HepG2 (cell line): ENCODE measurements around the gene CRYGA. TPM values are rescaled to one million over a fixed set of nuclear protein-coding genes. Genes with fewer than 3 reads are reported as not detected.

Experiments
- HDAC2 ChIP-seq: sonication (generic); formaldehyde crosslinking; IDR thresholded peaks from 2 replicates; pipeline ENCODE4 v1.4.0; 2020; ENCODE audit warnings: missing genetic modification reagents
- HMGA1 ChIP-seq: sonication (generic); formaldehyde crosslinking; conservative IDR thresholded peaks from 2 replicates; pipeline ENCODE4 v1.4.0; 2020; ENCODE audit warnings: missing genetic modification reagents
- HNF4G ChIP-seq, 2 experiments: sonication (generic) in 1 of 2; formaldehyde crosslinking in 1 of 2; IDR thresholded peaks; 2 replicates each; pipeline versions ENCODE4 v1.4.0 to v1.6.1; 2011 to 2020; ENCODE audit warnings: borderline replicate concordance in 2 of 2, low read depth in 2 of 2, mild to moderate bottlenecking in 2 of 2, low read length in 1 of 2, missing genetic modification reagents in 1 of 2, moderate library complexity in 1 of 2
- MLLT10 ChIP-seq: sonication (generic); formaldehyde crosslinking; IDR thresholded peaks from 2 replicates; pipeline ENCODE4 v1.4.0; 2020; ENCODE audit warnings: missing genetic modification reagents
- NFATC3 ChIP-seq: sonication (generic); formaldehyde crosslinking; IDR thresholded peaks from 2 replicates; pipeline ENCODE4 v1.5.1; 2020; ENCODE audit warnings: mild to moderate bottlenecking, missing genetic modification reagents
- PAF1 ChIP-seq: IDR thresholded peaks from 2 replicates; pipeline ENCODE4 v1.6.1; 2016; ENCODE audit warnings: missing genetic modification reagents, missing compliant biosample characterization
- RBFOX2 ChIP-seq: fragments of 200-400 bp; formaldehyde crosslinking; IDR thresholded peaks from 2 replicates; pipeline ENCODE4 v1.6.1; 2017; ENCODE audit warnings: low read depth, mild to moderate bottlenecking, low read length
- SIN3A ChIP-seq: IDR thresholded peaks from 2 replicates; pipeline ENCODE4 v1.6.1; 2011; ENCODE audit warnings: low read depth, mild to moderate bottlenecking, control low read depth, low read length, borderline replicate concordance
- SIX1 ChIP-seq: sonication (generic); formaldehyde crosslinking; IDR thresholded peaks from 2 replicates; pipeline ENCODE4 v1.4.0; 2020; ENCODE audit warnings: missing genetic modification reagents, borderline replicate concordance
- TERF1 ChIP-seq: sonication (generic); formaldehyde crosslinking; IDR thresholded peaks from 2 replicates; pipeline ENCODE4 v1.8.0; 2022; ENCODE audit warnings: mild to moderate bottlenecking, missing genetic modification reagents, moderate library complexity
- XRCC5 ChIP-seq: fragments of 200-400 bp; formaldehyde crosslinking; optimal IDR thresholded peaks from 2 replicates; pipeline ENCODE3; 2017; ENCODE audit warnings: mild to moderate bottlenecking, low read length
- ZBTB20 ChIP-seq: sonication (generic); formaldehyde crosslinking; IDR thresholded peaks from 2 replicates; pipeline ENCODE4 v1.8.1; 2023; ENCODE audit warnings: missing genetic modification reagents, low read depth, mild to moderate bottlenecking, borderline replicate concordance
- ZBTB46 ChIP-seq: sonication (generic); formaldehyde crosslinking; IDR thresholded peaks from 2 replicates; pipeline ENCODE4 v1.4.0; 2020; ENCODE audit warnings: mild to moderate bottlenecking, missing genetic modification reagents, borderline replicate concordance
- ZC3H13 ChIP-seq: sonication (generic); formaldehyde crosslinking; IDR thresholded peaks from 2 replicates; pipeline ENCODE4 v1.8.1; 2023; ENCODE audit warnings: mild to moderate bottlenecking, missing genetic modification reagents, moderate library complexity
- ZFY ChIP-seq: sonication (generic); formaldehyde crosslinking; IDR thresholded peaks from 2 replicates; pipeline ENCODE4 v1.4.0; 2020; ENCODE audit warnings: missing genetic modification reagents
- ZNF790 ChIP-seq: sonication (generic); formaldehyde crosslinking; IDR thresholded peaks from 2 replicates; pipeline ENCODE4 v1.8.0; 2022; ENCODE audit warnings: missing genetic modification reagents, mild to moderate bottlenecking, borderline replicate concordance
- polyA plus RNA-seq, 8 experiments: library from polyadenylated mRNA; depleted of rRNA in 3 of 8; stranded (reverse) in 7 of 8; unstranded in 1 of 8; fragments of >200 nt; fragmentation: Illumina TruSeq in 4 of 8; extraction: Trizol in 4 of 8; gene quantifications; 2 replicates each; pipeline versions ENCODE4 v1.2.1 to v1.2.3, GENCODE V29; 2011 to 2016; ENCODE audit warnings: low read depth in 4 of 8, missing spikeins in 1 of 8, mixed read lengths in 1 of 8; ENCODE audit not compliant: insufficient read depth in 1 of 8
- total RNA-seq, 5 experiments: library from RNA; depleted of rRNA; stranded (reverse); fragments of >200 nt; fragmentation: Illumina TruSeq; extraction: Trizol; gene quantifications; 2 replicates each; pipeline ENCODE4 v1.2.3, GENCODE V29; 2016; ENCODE audit warnings: low read depth in 1 of 5
- TF ChIP-seq, protein P1 (sequence below): sonication (generic); formaldehyde crosslinking; IDR thresholded peaks from 2 replicates; pipeline ENCODE4 v1.5.0; 2020; ENCODE audit warnings: mild to moderate bottlenecking, missing genetic modification reagents, borderline replicate concordance

The CRYGA gene
- total and polyA plus RNA-seq, 2 of the 13 experiments (the other 11 are each of a cell fraction or from before 2014, with no cell fraction given), result not detected

DNA sequence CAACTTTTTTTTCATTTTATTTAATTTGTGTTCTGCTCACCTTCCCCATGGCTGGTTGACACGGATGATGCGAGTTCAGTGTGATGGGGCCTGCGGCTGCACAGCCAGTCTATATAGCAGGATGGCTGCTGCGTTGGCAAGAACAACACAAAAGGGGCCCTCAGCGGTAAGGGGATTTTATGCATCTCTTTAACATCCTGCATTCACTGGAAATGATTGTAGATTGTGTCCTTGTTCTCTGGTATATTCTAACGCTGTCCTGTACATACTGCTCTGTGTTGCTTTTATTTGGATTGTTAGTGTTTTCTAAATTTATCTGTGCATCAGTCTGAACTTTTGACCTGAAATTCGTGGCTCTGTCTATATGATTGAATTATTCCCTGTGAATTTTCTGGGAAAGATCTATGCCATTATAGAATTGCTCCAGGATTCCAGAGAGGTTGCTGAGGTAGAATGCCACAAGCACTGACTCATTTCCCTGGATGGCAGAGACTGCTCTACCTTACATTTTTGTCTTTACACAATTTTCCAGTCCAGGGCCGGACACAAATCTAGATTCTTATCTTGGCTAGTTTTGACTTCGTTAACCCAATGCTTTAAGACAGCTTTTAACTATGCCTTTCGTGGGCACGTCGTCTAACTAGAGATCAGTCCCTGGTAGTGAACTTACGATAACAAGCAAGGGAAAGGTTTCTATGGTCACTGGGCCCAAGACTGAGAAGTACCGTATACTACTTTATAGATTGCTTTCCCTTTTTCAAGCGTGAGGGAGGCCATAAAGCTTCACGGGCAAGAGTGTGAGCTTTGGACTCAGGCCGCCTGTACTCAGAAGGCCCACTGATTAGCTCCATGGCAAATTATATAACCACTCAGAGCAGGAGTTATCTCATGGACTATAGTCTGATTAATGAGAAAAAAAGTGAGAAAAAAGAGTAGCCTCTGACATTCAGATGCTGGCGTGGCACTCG lies 33.4 kb downstream of the CRYGA start, which contains the start of gene CRYGC (continued):
- TF ChIP-seq, protein P1, sequence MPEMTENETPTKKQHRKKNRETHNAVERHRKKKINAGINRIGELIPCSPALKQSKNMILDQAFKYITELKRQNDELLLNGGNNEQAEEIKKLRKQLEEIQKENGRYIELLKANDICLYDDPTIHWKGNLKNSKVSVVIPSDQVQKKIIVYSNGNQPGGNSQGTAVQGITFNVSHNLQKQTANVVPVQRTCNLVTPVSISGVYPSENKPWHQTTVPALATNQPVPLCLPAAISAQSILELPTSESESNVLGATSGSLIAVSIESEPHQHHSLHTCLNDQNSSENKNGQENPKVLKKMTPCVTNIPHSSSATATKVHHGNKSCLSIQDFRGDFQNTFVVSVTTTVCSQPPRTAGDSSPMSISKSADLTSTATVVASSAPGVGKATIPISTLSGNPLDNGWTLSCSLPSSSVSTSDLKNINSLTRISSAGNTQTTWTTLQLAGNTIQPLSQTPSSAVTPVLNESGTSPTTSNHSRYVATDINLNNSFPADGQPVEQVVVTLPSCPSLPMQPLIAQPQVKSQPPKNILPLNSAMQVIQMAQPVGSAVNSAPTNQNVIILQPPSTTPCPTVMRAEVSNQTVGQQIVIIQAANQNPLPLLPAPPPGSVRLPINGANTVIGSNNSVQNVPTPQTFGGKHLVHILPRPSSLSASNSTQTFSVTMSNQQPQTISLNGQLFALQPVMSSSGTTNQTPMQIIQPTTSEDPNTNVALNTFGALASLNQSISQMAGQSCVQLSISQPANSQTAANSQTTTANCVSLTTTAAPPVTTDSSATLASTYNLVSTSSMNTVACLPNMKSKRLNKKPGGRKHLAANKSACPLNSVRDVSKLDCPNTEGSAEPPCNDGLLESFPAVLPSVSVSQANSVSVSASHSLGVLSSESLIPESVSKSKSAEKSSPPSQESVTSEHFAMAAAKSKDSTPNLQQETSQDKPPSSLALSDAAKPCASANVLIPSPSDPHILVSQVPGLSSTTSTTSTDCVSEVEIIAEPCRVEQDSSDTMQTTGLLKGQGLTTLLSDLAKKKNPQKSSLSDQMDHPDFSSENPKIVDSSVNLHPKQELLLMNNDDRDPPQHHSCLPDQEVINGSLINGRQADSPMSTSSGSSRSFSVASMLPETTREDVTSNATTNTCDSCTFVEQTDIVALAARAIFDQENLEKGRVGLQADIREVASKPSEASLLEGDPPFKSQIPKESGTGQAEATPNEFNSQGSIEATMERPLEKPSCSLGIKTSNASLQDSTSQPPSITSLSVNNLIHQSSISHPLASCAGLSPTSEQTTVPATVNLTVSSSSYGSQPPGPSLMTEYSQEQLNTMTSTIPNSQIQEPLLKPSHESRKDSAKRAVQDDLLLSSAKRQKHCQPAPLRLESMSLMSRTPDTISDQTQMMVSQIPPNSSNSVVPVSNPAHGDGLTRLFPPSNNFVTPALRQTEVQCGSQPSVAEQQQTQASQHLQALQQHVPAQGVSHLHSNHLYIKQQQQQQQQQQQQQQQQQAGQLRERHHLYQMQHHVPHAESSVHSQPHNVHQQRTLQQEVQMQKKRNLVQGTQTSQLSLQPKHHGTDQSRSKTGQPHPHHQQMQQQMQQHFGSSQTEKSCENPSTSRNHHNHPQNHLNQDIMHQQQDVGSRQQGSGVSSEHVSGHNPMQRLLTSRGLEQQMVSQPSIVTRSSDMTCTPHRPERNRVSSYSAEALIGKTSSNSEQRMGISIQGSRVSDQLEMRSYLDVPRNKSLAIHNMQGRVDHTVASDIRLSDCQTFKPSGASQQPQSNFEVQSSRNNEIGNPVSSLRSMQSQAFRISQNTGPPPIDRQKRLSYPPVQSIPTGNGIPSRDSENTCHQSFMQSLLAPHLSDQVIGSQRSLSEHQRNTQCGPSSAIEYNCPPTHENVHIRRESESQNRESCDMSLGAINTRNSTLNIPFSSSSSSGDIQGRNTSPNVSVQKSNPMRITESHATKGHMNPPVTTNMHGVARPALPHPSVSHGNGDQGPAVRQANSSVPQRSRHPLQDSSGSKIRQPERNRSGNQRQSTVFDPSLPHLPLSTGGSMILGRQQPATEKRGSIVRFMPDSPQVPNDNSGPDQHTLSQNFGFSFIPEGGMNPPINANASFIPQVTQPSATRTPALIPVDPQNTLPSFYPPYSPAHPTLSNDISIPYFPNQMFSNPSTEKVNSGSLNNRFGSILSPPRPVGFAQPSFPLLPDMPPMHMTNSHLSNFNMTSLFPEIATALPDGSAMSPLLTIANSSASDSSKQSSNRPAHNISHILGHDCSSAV (CRISPR knock-in tag), result no peak
- TF ChIP-seq XRCC5 (peak; percentile 43), HMGA1 (no peak), SIN3A (no peak), ZFY (CRISPR knock-in tag) (peak; percentile 75), TERF1 (CRISPR knock-in tag) (no peak), ZNF790 (CRISPR knock-in tag) (no peak), NFATC3 (CRISPR knock-in tag) (no peak), ZBTB46 (CRISPR knock-in tag) (no peak), SIX1 (peak; percentile 26; the same call in 1 of the 2 replicates), HNF4G (IDR thresholded peaks at IDR 0.05; ENCODE audit: borderline replicate concordance, low read depth, low read length) (peak; percentile 82), HNF4G (CRISPR knock-in tag; IDR thresholded peaks at IDR 0.05; ENCODE audit: borderline replicate concordance, low read depth) (peak; percentile 68; the same call in 1 of the 2 replicates), HDAC2 (CRISPR knock-in tag) (peak; percentile 83), PAF1 (CRISPR knock-in tag) (no peak), RBFOX2 (peak; percentile 45; the same call in 1 of the 2 replicates), ZBTB20 (CRISPR knock-in tag) (peak; percentile 79; the same call in 1 of the 2 replicates), MLLT10 (CRISPR knock-in tag) (no peak), ZC3H13 (no peak)
